ENCODE measurements around the gene SLC7A7. TPM values are rescaled to one million over a fixed set of nuclear protein-coding genes. Genes with fewer than 3 reads are reported as not detected.

Gene SLC7A7
- total and polyA plus RNA-seq, 2 experiments from 2014 or later: 3.6 to 4.1 TPM

- TF ChIP-seq REST (IDR thresholded peaks at IDR 0.05; ENCODE audit: unreplicated experiment) (no peak), ZNF331 (CRISPR knock-in tag; IDR thresholded peaks at IDR 0.05; ENCODE audit: low read depth) (no peak), CREB1 (CRISPR knock-in tag; IDR thresholded peaks at IDR 0.05; ENCODE audit: low read depth) (no peak), POLR2AphosphoS5 (IDR thresholded peaks at IDR 0.05; ENCODE audit: low read depth) (no peak), CTCF (conservative IDR thresholded peaks at IDR 0.05; ENCODE audit: low read depth in 2 of 2) (no peak), ZNF114 (CRISPR knock-in tag; IDR thresholded peaks at IDR 0.05) (no peak), EZH2 (IDR thresholded peaks at IDR 0.05; ENCODE audit: low read depth, unreplicated experiment) (no peak), JUNB (IDR thresholded peaks at IDR 0.05; ENCODE audit: unreplicated experiment) (no peak)
These were observed 75.8 kb downstream of the SLC7A7 start (continued) for GRCh38 chr14:22739423-22739822.

GRCh38 chr14:22737052-22737451 lies 78.2 kb downstream of the SLC7A7 start:
- Histone ChIP-seq H4K20me1 (replicated peaks; ENCODE audit: insufficient read depth) (no peaks in the 10 kb centered on the region), H3F3A (replicated peaks; ENCODE audit: low read depth) (no peaks in the 10 kb centered on the region), H3K4me1 (ENCODE audit: insufficient read depth) (no peaks in the 10 kb centered on the region), H3K4me3 (no peak overlapping the region), H3K27ac (ENCODE audit: low read depth) (no peak overlapping the region), H2AFZ (no peak overlapping the region), H3K36me3 (ENCODE audit: insufficient read depth) (no peaks in the 10 kb centered on the region), H3K79me2 (replicated peaks; ENCODE audit: insufficient read depth) (no peaks in the 10 kb centered on the region), H3K9me2 (ENCODE audit: insufficient read depth) (no peaks in the 10 kb centered on the region), H3K4me2 (no peak overlapping the region), H3K27me3 (ENCODE audit: insufficient read depth) (no peaks in the 10 kb centered on the region)
- H3K27me3 Mint-ChIP-seq (ENCODE audit: insufficient read depth, low read depth, poor library complexity): peaks cover 3% of the 10 kb centered on the region
- H3K36me3 Mint-ChIP-seq (ENCODE audit: low read depth): no peaks in the 10 kb centered on the region
- H3K27ac Mint-ChIP-seq: no peak overlapping the region
- H3K4me1 Mint-ChIP-seq: no peaks in the 10 kb centered on the region
- H3K9me3 Mint-ChIP-seq: peaks cover 6% of the 10 kb centered on the region; the same call in 2 of the 3 replicates
- DNase-seq (ENCODE audit: low spot score): no peak
- H3K4me3 Mint-ChIP-seq: no peak overlapping the region
- no peak for ATAC-seq
- TF ChIP-seq ZNF462 (CRISPR knock-in tag; IDR thresholded peaks at IDR 0.05) (no peak), ETS1 (IDR thresholded peaks at IDR 0.05) (no peak), ZNF114 (CRISPR knock-in tag; IDR thresholded peaks at IDR 0.05) (no peak), CTCF (conservative IDR thresholded peaks at IDR 0.05; ENCODE audit: low read depth in 2 of 2) (no peak), JUNB (IDR thresholded peaks at IDR 0.05; ENCODE audit: unreplicated experiment) (no peak), CREB1 (CRISPR knock-in tag; IDR thresholded peaks at IDR 0.05; ENCODE audit: low read depth) (no peak)
